ENCODE data around the gene NOMO2.
"Not testable (repeated sequence)": the region's sequence is repeated elsewhere in the genome, so short reads cannot be mapped to it uniquely, and the experiment has no call there.

Gene NOMO2, protein sequence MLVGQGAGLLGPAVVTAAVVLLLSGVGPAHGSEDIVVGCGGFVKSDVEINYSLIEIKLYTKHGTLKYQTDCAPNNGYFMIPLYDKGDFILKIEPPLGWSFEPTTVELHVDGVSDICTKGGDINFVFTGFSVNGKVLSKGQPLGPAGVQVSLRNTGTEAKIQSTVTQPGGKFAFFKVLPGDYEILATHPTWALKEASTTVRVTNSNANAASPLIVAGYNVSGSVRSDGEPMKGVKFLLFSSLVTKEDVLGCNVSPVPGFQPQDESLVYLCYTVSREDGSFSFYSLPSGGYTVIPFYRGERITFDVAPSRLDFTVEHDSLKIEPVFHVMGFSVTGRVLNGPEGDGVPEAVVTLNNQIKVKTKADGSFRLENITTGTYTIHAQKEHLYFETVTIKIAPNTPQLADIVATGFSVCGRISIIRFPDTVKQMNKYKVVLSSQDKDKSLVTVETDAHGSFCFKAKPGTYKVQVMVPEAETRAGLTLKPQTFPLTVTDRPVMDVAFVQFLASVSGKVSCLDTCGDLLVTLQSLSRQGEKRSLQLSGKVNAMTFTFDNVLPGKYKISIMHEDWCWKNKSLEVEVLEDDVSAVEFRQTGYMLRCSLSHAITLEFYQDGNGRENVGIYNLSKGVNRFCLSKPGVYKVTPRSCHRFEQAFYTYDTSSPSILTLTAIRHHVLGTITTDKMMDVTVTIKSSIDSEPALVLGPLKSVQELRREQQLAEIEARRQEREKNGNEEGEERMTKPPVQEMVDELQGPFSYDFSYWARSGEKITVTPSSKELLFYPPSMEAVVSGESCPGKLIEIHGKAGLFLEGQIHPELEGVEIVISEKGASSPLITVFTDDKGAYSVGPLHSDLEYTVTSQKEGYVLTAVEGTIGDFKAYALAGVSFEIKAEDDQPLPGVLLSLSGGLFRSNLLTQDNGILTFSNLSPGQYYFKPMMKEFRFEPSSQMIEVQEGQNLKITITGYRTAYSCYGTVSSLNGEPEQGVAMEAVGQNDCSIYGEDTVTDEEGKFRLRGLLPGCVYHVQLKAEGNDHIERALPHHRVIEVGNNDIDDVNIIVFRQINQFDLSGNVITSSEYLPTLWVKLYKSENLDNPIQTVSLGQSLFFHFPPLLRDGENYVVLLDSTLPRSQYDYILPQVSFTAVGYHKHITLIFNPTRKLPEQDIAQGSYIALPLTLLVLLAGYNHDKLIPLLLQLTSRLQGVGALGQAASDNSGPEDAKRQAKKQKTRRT

DNA sequence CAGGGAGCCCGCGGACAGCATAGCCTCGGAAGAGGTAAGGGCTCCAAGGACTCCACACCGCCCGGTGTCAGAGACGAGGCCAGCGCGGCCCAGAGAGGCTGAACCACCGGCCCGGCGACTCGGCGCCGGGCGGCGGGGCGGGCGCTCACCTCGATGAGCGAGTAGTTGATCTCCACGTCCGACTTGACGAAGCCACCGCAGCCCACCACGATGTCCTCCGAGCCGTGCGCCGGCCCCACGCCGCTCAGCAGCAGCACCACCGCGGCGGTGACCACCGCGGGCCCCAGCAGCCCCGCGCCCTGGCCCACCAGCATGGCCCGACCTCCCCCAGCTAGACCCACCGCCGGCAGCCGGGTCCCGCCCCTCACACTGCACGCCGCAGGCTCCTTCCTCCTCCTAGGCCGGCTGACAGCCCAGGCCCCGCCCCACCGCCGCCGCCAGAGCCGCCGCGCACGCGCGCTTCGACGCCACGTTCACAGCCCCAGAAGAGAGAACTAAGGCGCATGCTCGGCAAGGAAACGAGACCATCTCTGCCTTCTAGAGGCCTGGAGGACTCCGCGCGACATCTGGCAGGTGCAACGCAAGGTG, at the start of gene NOMO2:
TSS of gene NOMO2 (minus strand) at position 371 of the 588 bp plus-strand sequence. CDS start at position 314, 57 bp downstream.
- DNase-seq: not testable (repeated sequence)

DNA sequence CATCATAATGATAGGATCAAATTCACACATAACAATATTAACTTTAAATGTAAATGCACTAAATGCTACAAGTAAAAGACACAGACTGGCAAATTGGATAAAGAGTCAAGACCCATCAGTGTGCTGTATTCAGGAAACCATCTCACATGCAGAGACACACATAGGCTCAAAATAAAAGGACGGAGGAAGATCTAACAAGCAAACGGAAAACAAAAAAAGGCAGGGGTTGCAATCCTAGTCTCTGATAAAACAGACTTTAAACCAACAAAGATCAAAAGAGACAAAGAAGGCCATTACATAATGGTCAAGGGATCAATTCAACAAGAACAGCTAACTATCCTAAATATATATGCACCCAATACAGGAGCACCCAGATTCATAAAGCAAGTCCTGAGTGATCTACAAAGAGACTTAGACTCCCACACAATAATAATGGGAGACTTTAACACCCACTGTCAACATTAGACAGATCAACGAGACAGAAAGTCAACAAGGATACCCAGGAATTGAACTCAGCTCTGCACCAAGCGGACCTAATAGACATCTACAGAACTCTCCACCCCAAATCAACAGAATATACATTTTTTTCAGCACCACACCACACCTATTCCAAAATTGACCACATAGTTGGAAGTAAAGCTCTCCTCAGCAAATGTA, 48.4 kb upstream of the NOMO2 start:
- DNase-seq: not testable (repeated sequence)

DNA sequence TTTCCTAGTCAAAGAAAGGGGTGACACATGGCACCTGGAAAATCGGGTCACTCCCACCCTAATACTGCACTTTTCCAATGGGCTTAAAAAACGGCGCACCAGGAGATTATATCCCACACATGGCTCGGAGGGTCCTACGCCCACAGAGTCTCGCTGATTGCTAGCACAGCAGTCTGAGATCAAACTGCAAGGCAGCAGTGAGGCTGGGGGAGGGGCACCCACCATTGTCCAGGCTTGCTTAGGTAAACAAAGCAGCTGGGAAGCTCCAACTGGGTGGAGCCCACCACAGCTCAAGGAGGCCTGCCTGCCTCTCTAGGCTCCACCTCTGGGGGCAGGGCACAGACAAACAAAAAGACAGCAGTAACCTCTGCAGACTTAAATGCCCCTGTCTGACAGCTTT, 46.4 kb upstream of the NOMO2 start:
- not testable (repeated sequence) for DNase-seq

DNA sequence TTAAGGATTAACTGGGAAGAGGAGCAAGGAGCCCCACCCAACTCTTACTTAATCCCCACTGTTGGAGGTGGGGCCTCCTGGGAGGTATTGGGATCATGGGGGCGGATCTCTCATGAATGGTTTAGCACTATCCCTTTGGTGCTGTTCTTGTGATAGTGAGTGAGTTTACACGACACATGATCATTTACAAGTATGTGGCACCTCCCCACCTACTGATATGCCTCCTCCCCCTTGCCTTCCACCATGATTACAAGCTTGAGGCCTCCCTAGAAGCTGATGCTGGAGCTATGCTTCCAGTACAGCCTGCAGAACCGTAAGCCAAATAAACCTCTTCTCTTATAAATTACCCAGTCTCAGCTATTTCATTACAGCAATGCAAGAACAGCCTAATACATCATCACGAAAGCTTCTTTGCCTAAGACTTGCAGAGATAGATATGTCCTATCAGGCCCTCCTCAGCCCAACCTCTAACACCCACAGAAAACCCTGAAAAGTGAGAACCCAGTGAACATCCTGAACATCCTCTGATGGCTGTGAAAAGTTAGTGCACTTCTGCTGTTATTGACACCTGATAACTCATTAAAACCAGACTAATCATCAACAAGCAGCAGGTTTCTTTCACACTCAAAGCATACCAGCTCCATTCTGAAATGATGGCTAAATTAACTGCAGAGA, 41.8 kb upstream of the NOMO2 start:
- DNase-seq: not testable (repeated sequence)

DNA sequence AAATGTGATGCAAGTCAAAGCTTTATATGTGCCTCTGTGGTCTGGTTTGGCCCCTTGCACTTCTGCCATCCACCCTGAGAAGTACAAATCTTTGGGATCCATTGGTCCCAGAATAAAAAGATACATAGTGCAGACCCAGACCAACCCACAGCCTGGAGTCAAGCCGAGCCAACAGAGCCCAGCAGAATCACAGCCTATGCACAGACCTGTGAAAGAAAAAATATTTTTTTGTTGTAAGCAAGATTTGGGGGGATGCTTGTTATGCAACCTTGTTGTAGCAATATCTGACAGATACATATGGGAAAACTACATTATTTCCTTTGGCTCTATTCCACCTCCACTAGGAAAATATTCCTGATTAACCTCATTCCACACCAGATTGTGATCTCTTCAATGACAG, 36.7 kb upstream of the NOMO2 start:
- DNase-seq: not testable (repeated sequence)

DNA sequence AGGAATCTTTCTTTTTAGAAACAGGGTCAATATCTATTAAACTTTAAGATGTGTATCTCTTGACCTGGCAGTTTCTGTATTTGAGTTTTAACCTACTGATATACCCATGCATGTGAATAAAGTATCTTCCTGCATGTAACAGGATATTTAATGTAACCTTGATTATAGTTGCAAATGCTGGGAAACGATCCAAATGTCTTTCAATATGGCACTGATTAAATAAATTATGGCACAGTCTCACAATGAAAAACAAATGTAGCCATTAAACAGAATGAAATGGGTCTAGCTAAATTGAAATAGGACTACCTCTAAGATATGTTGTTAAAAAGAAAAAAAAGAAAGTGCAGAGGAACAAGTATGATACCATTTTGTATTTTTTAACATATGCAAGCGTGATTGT, 35.8 kb upstream of the NOMO2 start:
- DNase-seq: peak; percentile 33

DNA sequence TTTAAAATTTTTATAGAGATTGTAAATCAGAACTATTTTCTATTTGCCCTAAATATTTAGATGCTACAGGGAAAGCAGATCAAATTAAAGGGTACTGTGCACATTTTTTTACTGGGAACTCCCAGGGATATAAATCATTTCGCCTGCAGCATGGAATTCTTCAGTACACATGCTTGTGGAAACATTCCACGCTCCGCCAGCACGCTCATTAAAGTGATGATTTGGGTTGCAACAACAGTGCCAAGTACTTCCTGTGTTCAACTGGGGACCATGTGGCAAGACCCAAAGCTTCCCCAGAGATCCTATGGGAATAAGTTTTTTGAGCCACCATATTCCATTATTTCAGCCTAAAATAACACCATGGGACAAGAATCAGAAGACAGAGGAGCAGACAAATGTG, 35.4 kb upstream of the NOMO2 start:
- peak; percentile 16 for DNase-seq

DNA sequence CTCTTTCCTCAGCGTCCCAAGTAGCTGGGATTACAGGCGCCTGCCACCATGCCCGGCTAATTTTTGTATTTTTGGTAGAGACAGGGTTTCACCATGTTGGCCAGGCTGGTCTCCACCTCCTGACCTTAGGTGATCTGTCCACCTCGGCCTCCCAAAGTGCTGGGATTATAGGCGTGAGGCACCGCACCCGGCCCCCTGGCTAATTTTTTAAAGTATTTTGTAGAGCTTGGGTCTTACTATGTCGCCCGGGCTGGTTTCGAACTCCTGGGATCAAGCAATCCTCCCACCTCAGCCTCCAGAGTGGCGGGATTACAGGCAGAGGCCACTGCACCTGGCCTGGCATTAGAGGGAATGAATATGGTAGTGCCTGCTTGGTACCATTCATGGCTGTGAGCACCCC, 33.9 kb upstream of the NOMO2 start:
- DNase-seq: not testable (repeated sequence)

DNA sequence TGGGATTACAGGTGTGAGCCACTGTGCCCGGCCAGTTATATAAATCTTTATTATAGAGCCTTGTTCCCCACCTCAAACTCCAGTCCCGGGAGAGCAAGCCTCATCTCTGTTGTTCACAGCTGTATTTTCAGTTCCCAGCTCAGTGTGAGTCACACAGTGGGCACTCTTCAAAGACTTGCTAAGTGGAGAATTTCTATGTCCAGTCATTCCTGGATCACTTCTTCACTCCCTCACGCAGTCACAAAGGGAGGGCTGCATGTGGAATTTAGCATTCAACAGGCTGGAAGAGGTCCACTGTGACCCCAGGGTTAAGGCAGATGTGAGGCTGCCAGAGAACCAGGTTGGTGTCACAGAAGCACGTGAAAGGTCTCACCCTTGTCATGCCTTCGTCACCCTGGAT, 33.0 kb upstream of the NOMO2 start:
- not testable (repeated sequence) for DNase-seq

DNA sequence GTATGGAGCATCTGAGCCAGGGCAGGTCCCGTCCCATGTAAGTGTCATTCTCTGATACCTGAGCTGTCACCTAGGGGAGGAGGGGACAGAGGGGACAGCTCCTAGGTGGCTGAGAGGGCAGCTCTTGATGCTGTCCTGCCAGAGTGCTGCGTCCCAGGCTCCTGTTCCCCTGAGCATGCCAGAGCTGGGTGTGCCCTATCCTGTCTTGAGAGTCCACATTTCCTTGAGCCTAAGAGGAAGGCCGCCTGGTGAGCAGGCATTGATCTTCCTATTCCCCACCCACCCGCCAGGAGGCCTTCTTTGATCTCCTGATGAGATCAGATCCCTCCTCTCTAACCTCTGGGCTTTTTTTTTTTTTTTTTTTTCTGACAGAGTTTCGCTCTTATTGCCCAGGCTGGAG, 32.0 kb upstream of the NOMO2 start:
- DNase-seq: not testable (repeated sequence)

DNA sequence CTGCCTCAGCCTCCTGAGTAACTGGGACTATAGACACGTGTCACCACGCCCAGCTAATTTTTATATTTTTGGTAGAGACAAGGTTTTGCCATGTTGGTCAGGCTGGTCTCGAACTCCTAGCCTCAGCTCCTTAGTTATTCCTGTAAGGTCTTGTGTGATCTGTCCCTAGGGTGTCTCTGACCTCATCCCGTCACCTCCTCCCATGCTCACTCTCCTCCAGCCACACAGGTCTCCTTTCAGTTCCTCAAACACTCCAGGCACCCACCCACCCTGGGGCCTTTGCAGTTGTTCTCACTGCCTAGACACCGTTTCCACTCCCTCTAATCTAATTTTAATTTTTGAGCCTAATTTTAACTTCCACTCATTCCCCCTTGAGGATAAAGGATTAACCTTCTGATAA, 31.1 kb upstream of the NOMO2 start:
- DNase-seq: not testable (repeated sequence)

DNA sequence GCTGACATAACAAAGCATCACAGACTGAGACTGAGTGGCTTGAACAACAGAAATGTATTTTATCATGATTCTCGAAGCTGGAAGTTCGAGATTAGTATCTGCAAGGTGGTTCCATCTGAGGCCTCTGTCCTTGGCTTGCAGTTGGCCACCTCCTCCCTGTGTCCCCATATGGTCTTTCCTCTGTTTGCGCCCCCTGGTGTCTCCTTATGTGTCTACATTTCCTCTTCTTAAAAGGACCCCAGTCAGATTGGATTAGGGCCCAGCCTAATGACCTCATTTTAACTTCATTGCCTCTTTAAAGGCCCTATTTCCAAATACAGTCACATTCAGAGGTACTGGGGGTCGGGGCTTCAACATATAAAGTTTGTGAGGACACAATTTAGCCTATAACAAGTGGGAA, 30.0 kb upstream of the NOMO2 start:
- DNase-seq: peak; percentile 27

DNA sequence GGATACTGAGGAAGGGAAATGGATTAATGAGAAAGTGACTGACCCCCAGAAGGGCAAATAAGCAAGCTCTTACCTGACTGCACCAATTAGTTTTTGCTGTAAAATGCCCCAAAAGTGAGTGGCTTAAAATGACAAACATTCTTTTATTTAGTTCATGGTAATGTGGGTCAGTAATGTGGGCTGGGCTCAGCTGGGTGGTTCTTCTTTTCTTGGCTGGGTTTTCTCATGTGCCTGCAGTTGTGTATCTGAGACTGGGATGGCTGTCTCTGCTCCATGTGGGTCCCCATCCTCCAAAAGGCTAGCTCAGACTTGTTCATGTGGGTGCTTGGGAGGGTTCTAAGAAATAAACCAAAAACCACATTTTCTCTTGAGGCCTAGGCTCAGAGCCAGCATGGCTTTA, 29.5 kb upstream of the NOMO2 start:
- DNase-seq: not testable (repeated sequence)

DNA sequence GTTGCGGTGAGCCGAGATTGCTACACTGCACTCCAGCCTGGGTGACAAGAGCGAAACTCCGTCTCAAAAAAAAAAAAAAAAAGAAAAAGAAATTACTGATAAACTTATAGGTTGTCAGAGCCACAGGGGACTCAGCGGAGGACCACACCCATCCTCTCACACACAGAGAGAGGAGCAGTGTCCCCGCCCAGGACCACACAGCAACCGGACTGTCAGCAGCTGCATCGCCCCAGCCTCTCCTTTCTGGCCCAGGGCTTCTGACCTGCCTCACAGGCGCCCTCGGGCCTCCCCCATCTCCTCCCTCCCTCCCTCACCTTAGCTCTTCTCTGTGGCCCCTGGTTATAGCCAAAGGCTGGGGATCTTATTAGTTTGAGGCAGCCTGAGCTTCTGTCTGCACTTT, 27.9 kb upstream of the NOMO2 start:
- not testable (repeated sequence) for DNase-seq

DNA sequence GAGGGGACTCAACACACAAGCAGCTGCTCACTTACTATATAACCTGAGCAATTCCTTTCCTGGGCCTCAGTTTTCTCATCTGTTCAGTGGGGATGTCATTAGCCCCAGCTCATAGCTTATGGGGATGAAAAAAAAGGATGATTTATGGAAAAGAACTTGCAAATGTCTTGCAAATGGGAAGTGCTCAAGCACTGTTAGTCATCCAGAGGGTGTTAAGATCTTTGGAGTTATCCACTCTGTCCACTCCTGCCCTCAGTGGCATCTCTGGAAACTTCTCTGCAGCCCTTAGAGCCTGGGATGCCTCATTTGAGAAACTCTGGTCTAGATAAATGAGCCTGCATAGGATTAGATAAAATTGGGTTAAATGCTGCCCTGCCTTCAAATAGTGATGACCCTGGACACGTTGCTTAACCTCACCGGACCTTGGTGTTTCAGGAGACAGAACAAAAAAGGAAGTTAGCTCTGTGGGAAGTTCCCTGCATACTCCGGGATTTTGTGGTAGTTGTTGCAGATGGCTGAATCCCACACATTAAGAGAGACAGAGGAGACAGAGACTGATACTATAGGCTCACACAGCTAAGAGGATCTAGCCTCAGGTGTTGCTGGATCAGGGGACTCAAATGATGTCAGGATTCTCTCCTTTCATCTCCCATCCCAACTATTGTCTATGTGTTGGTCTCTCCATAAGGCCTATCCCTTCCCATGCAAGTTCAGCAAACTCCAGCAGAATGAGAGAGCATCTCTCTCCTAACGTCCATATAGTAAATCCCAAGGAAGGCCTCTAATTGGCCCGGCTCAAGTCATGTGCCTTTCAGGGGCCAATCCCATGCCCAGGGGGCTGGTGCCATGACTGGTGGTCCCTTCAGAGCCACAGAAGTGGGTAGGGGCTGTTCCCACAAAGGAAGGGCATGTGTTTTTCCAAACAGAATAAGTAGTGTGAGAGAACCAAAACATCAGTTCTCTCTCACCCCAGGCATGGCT, 25.0 kb upstream of the NOMO2 start:
- not testable (repeated sequence) for DNase-seq

DNA sequence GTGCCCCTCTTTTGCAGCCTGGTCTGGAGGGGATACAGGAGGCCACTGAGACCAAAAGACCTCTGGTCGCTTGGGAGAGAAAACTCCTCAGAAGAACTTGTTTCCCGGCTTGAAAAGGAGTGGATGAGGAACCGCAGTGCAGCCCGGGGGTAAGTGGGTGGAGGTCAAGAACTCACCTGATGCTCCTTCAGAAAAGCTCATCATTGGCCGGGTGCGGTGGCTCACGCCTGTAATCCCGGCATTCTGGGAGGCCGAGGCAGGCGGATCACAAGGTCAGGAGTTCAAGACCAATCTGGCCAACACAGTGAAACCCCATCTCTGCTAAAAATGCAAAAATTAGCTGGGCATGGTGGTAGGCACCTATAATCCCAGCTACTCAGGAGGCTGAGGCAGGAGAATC, 23.9 kb upstream of the NOMO2 start:
- not testable (repeated sequence) for DNase-seq

DNA sequence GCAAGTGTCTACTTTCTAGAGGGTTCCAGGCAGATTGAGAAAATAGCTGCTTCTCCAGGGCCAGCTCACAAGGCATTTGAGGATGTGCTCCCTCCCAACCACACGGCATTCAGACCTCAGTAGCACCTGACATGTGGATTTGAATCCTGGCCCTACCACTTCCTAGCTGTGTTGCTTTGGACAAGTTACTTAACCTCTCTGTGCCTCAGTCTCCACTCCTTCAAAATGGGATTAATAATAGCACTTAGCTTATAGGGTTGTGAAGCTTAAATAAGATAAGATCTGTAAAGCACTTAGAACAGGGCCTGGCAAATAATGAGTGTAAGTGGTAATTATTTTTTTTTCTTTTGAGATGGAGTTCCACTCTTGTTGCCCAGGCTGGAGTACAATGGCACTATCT, 21.0 kb upstream of the NOMO2 start:
- no peak for DNase-seq

DNA sequence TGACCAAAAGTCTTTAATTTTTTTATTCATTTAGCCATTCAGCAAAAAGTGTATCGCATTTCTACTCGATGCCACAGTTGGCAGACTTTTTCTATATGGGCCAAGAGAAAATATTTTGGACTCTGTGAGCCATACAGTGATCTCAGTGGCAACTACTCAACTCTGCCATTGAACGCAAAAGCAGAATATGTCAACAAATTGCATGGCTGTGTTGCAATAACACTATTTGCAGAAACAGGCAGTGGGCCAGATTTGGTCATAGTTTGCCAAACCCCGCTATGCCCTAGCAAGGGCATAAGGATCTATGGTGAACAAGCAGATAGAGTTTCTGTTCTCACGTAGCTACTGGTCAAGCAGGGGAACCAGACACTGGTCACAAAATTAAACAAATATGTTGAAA, 18.5 kb upstream of the NOMO2 start:
- not testable (repeated sequence) for DNase-seq

DNA sequence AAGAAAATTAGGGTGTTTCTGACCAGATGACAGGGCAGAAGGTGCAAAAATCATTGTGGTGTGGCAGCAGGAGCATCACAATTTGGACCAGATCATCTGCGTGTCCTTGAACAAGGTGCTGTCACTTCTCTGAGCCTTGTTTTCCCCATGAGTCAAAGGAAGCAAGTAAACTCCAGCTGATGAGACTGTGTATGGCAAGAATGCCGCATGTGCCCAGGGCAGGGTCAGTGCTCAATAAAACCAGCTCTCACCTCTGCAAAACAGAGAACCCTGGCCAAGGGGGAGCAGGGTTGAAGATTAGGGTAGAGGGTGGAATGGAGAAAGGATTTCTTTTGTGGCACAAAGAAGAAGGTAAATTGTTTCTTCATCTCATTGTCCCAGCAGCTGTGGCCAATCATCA, 17.4 kb upstream of the NOMO2 start:
- not testable (repeated sequence) for DNase-seq

DNA sequence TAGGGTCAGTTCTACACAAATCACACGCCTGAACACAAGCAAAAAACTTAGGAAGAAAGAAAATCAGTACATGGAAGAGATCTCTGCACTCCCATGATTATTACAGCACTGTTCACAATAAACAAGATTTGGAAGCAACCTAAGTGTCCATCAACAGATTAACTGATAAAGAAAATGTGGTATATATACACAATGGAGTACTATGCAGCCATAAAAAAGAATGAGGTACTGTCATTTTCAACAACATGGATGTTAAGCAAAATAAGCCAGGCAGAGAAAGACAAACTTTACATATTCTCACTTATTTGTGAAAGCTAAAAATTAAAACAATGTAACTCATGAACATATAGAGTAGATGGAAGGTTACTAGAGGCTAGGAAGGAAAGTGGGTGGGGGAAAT, 16.0 kb upstream of the NOMO2 start:
- DNase-seq: not testable (repeated sequence)
